Mucosa of rectum (tissue), 2 donors: Measurements from ENCODE around the gene UGT3A1.
"Not testable (repeated sequence)": the region's sequence is repeated elsewhere in the genome, so short reads cannot be mapped to it uniquely, and the experiment has no call there.

ENCODE experiments used
- H3K27ac ChIP-seq, 2 donors: one replicate each; pipeline ENCODE4 v1.7.0; 2013; ENCODE audit warnings: inconsistent platforms in 2 of 2, low read depth in 2 of 2, low read length in 2 of 2
- H3K27me3 ChIP-seq, 2 donors: one replicate each; pipeline ENCODE4 v1.7.0; 2013; ENCODE audit warnings: low read length in 2 of 2; ENCODE audit not compliant: control insufficient read depth in 2 of 2, insufficient read depth in 2 of 2
- H3K36me3 ChIP-seq, 2 donors: one replicate each; pipeline ENCODE4 v1.7.0; 2013; ENCODE audit warnings: low read length in 2 of 2; ENCODE audit not compliant: control insufficient read depth in 2 of 2, insufficient read depth in 2 of 2
- H3K4me1 ChIP-seq, 2 donors: one replicate each; pipeline ENCODE4 v1.7.0; 2013; ENCODE audit warnings: low read length in 2 of 2, mild to moderate bottlenecking in 1 of 2; ENCODE audit not compliant: control insufficient read depth in 2 of 2, insufficient read depth in 2 of 2
- H3K4me3 ChIP-seq, 2 donors: one replicate each; pipeline ENCODE4 v1.7.0; 2013; ENCODE audit warnings: low read length in 2 of 2
- H3K9ac ChIP-seq, 2 donors: one replicate each; pipeline ENCODE4 v1.7.0; 2013; ENCODE audit warnings: low read length in 2 of 2, low read depth in 1 of 2, mild to moderate bottlenecking in 1 of 2
- H3K9me3 ChIP-seq, 2 donors: one replicate each; pipeline ENCODE4 v1.7.0; 2013; ENCODE audit warnings: low read length in 2 of 2; ENCODE audit not compliant: control insufficient read depth in 2 of 2
- donor health status: healthy.
- donor health status: Normal muscosa, but diverticular disease.

Gene UGT3A1

GRCh38 chr5:36022246-36022645, 31.1 kb upstream of the UGT3A1 start:
- H3K9me3 ChIP-seq, H3K36me3 ChIP-seq, H3K27ac ChIP-seq, H3K4me1 ChIP-seq, H3K27me3 ChIP-seq, H3K9ac ChIP-seq, H3K4me3 ChIP-seq: not testable (repeated sequence)

- not testable (repeated sequence) for H3K27me3 ChIP-seq, H3K36me3 ChIP-seq
Measured at GRCh38 chr5:36019584-36019983, 28.4 kb upstream of the UGT3A1 start.

GRCh38 chr5:36017622-36018021, 26.4 kb upstream of the UGT3A1 start:
- Histone ChIP-seq H3K4me3 (peak overlapping the region in 1 of 2 donors; percentile 43), H3K9me3 (peaks cover 4 to 5% of the 10 kb centered on the region in 2 donors), H3K27me3 (no peaks in the 10 kb centered on the region), H3K4me1 (peaks cover 0 to 4% of the 10 kb centered on the region in 2 donors), H3K36me3 (no peaks in the 10 kb centered on the region), H3K9ac (no peak overlapping the region), H3K27ac (peak overlapping the region; percentile 7 to 44)

More at GRCh38 chr5:36019584-36019983, 28.4 kb upstream of the UGT3A1 start:
- not testable (repeated sequence) for H3K9me3 ChIP-seq, H3K4me1 ChIP-seq, H3K4me3 ChIP-seq, H3K9ac ChIP-seq, H3K27ac ChIP-seq

- no peak overlapping the region for H3K4me3 ChIP-seq
- H3K9me3 ChIP-seq: peaks cover 4 to 5% of the 10 kb centered on the region in 2 donors
- H3K27ac ChIP-seq: peak overlapping the region; percentile 22 to 44
Measured at GRCh38 chr5:36017004-36017403, 25.8 kb upstream of the UGT3A1 start.

GRCh38 chr5:36013182-36013581, 22.0 kb upstream of the UGT3A1 start:
- H3K9me3 ChIP-seq: peaks cover 5 to 8% of the 10 kb centered on the region in 2 donors
- no peaks in the 10 kb centered on the region for H3K36me3 ChIP-seq
- no peak overlapping the region for H3K9ac ChIP-seq
- H3K27me3 ChIP-seq: no peaks in the 10 kb centered on the region
- H3K27ac ChIP-seq: no peak overlapping the region
- H3K4me1 ChIP-seq: peaks cover 0 to 4% of the 10 kb centered on the region in 2 donors
- no peak overlapping the region for H3K4me3 ChIP-seq

More at GRCh38 chr5:36017004-36017403, 25.8 kb upstream of the UGT3A1 start:
- H3K36me3 ChIP-seq: no peaks in the 10 kb centered on the region
- no peaks in the 10 kb centered on the region for H3K27me3 ChIP-seq
- H3K4me1 ChIP-seq: peaks cover 0 to 4% of the 10 kb centered on the region in 2 donors
- H3K9ac ChIP-seq: no peak overlapping the region

GRCh38 chr5:36009698-36010097, 18.5 kb upstream of the UGT3A1 start:
- H3K27me3 ChIP-seq: no peaks in the 10 kb centered on the region
- H3K4me3 ChIP-seq: no peak overlapping the region
- H3K27ac ChIP-seq: no peak overlapping the region
- no peaks in the 10 kb centered on the region for H3K36me3 ChIP-seq
- no peaks in the 10 kb centered on the region for H3K4me1 ChIP-seq
- H3K9ac ChIP-seq: no peak overlapping the region
- peaks cover 4 to 5% of the 10 kb centered on the region in 2 donors for H3K9me3 ChIP-seq

- Histone ChIP-seq H3K27me3 (no peaks in the 10 kb centered on the region), H3K4me1 (no peaks in the 10 kb centered on the region), H3K36me3 (no peaks in the 10 kb centered on the region), H3K4me3 (no peak overlapping the region), H3K9me3 (peaks cover 0 to 4% of the 10 kb centered on the region in 2 donors), H3K9ac (no peak overlapping the region), H3K27ac (no peak overlapping the region)
Measured at GRCh38 chr5:36007366-36007765, 16.2 kb upstream of the UGT3A1 start.

GRCh38 chr5:36006163-36006562, 15.0 kb upstream of the UGT3A1 start:
- Histone ChIP-seq H3K4me3 (no peak overlapping the region), H3K36me3 (no peaks in the 10 kb centered on the region), H3K27ac (no peak overlapping the region), H3K9ac (no peak overlapping the region), H3K9me3 (peaks cover 0 to 4% of the 10 kb centered on the region in 2 donors), H3K4me1 (no peaks in the 10 kb centered on the region), H3K27me3 (no peaks in the 10 kb centered on the region)

- H3K4me1 ChIP-seq: no peaks in the 10 kb centered on the region
- H3K9me3 ChIP-seq: no peaks in the 10 kb centered on the region
- no peaks in the 10 kb centered on the region for H3K27me3 ChIP-seq
- no peak overlapping the region for H3K4me3 ChIP-seq
- H3K27ac ChIP-seq: no peak overlapping the region
- H3K36me3 ChIP-seq: no peaks in the 10 kb centered on the region
- no peak overlapping the region for H3K9ac ChIP-seq
Measured at GRCh38 chr5:36001032-36001431, 9.8 kb upstream of the UGT3A1 start.

GRCh38 chr5:35999547-35999946, 8.4 kb upstream of the UGT3A1 start:
- no peak overlapping the region for H3K4me3 ChIP-seq
- H3K36me3 ChIP-seq: no peaks in the 10 kb centered on the region
- no peak overlapping the region for H3K9ac ChIP-seq
- H3K4me1 ChIP-seq: no peaks in the 10 kb centered on the region
- H3K27ac ChIP-seq: no peak overlapping the region
- no peaks in the 10 kb centered on the region for H3K9me3 ChIP-seq
- H3K27me3 ChIP-seq: no peaks in the 10 kb centered on the region

GRCh38 chr5:35996076-35996475, 4.9 kb upstream of the UGT3A1 start:
- no peaks in the 10 kb centered on the region for H3K4me1 ChIP-seq
- no peaks in the 10 kb centered on the region for H3K36me3 ChIP-seq
- H3K4me3 ChIP-seq: no peak overlapping the region
- H3K9ac ChIP-seq: no peak overlapping the region
- no peak overlapping the region for H3K27ac ChIP-seq
- no peaks in the 10 kb centered on the region for H3K9me3 ChIP-seq
- H3K27me3 ChIP-seq: no peaks in the 10 kb centered on the region
